Vagina (tissue), 2 donors: ENCODE measurements around the gene MMP27. TPM values are rescaled to one million over a fixed set of nuclear protein-coding genes. Genes with fewer than 3 reads are reported as not detected.
"Not testable (repeated sequence)": the region's sequence is repeated elsewhere in the genome, so short reads cannot be mapped to it uniquely, and the experiment has no call there.

Experiments
- DNase-seq, 2 donors: peaks; one replicate each; pipeline ENCODE4 v3.0.0-alpha.2; 2017; ENCODE audit errors: extremely low spot score in 2 of 2
- H3K27ac ChIP-seq: fragments of 200-600 bp; sonication (generic); one replicate; pipeline ENCODE4 v1.5.1; 2019
- H3K27me3 ChIP-seq: fragments of 200-600 bp; sonication (generic); one replicate; pipeline ENCODE4 v1.5.1; 2019
- H3K36me3 ChIP-seq, 2 donors: fragments of 200-600 bp; sonication (generic); one replicate each; pipeline ENCODE4 v1.5.1; 2017 to 2019
- H3K4me1 ChIP-seq: fragments of 200-600 bp; sonication (generic); one replicate; pipeline ENCODE4 v1.5.1; 2019
- H3K4me3 ChIP-seq, 2 donors: fragments of 200-600 bp; sonication (generic); 1 replicate in 1 of 2; 2 replicates in 1 of 2; pipeline ENCODE4 v1.5.1; 2016 to 2019
- H3K9me3 ChIP-seq: fragments of 200-600 bp; sonication (generic); one replicate; pipeline ENCODE4 v1.5.1; 2019
- POLR2A ChIP-seq, 2 donors: fragments of 450-650 bp; IDR thresholded peaks; one replicate each; pipeline ENCODE4 v1.6.1; 2017; ENCODE audit warnings: antibody characterized with exemption in 2 of 2, mild to moderate bottlenecking in 2 of 2, moderate library complexity in 2 of 2
- POLR2AphosphoS5 ChIP-seq, 2 donors: sonication (generic); formaldehyde crosslinking; IDR thresholded peaks; one replicate each; pipeline ENCODE4 v1.9.0; 2017; ENCODE audit warnings: antibody characterized with exemption in 2 of 2, mild to moderate bottlenecking in 2 of 2, low read depth in 1 of 2; ENCODE audit not compliant: insufficient read depth in 1 of 2
- intact Hi-C: fragments of 100-400 bp; cut with DNase I; formaldehyde crosslinking; loops from one replicate; pipeline ENCODE4 v1.15.1; 2023
- total RNA-seq: library from RNA; depleted of rRNA; stranded (reverse); fragments of >200 nt; gene quantifications from one replicate; pipeline ENCODE4 v1.2.3, GENCODE V29; 2016
- TF ChIP-seq, protein P1 (sequence below), 3 experiments: fragments of 450-650 bp in 2 of 3; fragments of 200-600 bp in 1 of 3; sonication (generic) in 1 of 3; IDR thresholded peaks; one replicate each; pipeline ENCODE4 v1.5.1; 2017 to 2019; ENCODE audit warnings: antibody characterized with exemption in 3 of 3, mild to moderate bottlenecking in 2 of 3, moderate library complexity in 2 of 3

Gene MMP27
- total RNA-seq, 1 donor from 2014 or later, result not detected

DNA sequence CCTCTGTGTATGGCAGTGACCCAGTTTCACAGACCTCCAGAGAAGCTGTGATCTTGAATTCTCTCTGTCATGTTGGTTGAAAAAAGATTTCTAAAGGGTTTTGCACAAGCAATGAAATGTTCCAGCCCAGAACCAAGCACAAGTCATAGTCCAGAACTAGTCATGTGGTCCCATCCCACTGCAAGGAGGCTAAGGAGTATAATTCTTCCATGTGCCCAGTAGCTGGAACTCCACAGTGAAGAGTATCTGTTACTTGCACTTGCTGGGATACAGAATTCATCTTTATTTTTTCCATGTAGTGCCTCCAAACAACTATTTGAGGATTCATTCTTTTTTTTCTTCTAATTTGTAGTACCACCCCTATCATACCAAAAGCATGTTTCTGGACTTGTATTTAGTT lies 29.1 kb upstream of the MMP27 start:
- no peaks in the 10 kb centered on the region for H3K4me1 ChIP-seq
- no peak for DNase-seq
- no peak for TF ChIP-seq POLR2A (IDR thresholded peaks at IDR 0.05)
- TF ChIP-seq, protein P1, sequence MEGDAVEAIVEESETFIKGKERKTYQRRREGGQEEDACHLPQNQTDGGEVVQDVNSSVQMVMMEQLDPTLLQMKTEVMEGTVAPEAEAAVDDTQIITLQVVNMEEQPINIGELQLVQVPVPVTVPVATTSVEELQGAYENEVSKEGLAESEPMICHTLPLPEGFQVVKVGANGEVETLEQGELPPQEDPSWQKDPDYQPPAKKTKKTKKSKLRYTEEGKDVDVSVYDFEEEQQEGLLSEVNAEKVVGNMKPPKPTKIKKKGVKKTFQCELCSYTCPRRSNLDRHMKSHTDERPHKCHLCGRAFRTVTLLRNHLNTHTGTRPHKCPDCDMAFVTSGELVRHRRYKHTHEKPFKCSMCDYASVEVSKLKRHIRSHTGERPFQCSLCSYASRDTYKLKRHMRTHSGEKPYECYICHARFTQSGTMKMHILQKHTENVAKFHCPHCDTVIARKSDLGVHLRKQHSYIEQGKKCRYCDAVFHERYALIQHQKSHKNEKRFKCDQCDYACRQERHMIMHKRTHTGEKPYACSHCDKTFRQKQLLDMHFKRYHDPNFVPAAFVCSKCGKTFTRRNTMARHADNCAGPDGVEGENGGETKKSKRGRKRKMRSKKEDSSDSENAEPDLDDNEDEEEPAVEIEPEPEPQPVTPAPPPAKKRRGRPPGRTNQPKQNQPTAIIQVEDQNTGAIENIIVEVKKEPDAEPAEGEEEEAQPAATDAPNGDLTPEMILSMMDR (IDR thresholded peaks at IDR 0.05), result no peak
- no peak for TF ChIP-seq POLR2AphosphoS5 (IDR thresholded peaks at IDR 0.05; ENCODE audit: insufficient read depth in 1 of 2, low read depth in 1 of 2)
- no peaks in the 10 kb centered on the region for H3K9me3 ChIP-seq
- H3K36me3 ChIP-seq, result no peaks in the 10 kb centered on the region
- no peak overlapping the region for H3K4me3 ChIP-seq
- H3K27ac ChIP-seq, result no peak overlapping the region
- intact Hi-C loops, result loop anchor here (5.0 kb wide), 1 partner anchor 332 kb away; no protein-coding TSS in a partner anchor
- H3K27me3 ChIP-seq, result no peaks in the 10 kb centered on the region

DNA sequence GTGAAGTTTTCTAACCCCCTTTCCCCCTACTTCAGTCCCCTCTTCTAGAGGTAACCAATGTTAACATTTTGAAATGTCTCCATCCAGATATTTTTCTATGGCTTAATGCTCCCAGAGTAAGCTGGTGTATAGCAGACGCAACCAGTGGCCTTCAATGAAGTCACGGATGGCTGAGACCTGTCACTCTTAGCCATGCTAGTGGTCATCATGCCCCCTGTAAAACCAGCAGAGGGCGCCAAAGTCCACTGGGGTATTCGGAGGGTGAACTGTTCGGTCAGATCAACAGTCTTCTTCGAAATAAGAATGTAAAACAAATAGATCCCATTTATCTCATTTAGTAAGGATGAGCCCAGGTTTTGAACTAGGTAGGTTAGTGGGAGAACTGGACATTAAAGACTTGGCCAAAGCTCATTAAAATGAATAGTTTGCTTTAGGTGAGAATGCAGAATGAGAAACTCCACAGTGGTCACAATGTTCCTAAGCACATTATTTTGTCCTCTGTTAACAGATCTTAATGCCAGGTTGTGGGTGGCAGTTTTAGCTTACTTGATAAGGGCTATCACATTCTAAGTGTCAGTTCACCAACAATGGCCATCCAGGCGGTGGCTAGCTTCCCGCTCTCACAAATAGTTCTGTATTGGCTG lies 27.8 kb upstream of the MMP27 start:
- no peaks in the 10 kb centered on the region for H3K4me1 ChIP-seq
- H3K27ac ChIP-seq, result no peak overlapping the region
- TF ChIP-seq POLR2AphosphoS5 (IDR thresholded peaks at IDR 0.05; ENCODE audit: insufficient read depth in 1 of 2, low read depth in 1 of 2), result no peak
- TF ChIP-seq, protein P1 (IDR thresholded peaks at IDR 0.05), result peak in 1 of 3 experiments; percentile 15
- TF ChIP-seq POLR2A (IDR thresholded peaks at IDR 0.05), result no peak
- no peak overlapping the region for H3K4me3 ChIP-seq
- DNase-seq, result no peak
- no peaks in the 10 kb centered on the region for H3K27me3 ChIP-seq
- H3K9me3 ChIP-seq, result no peaks in the 10 kb centered on the region
- no peaks in the 10 kb centered on the region for H3K36me3 ChIP-seq
- intact Hi-C loops, result no loop called here

DNA sequence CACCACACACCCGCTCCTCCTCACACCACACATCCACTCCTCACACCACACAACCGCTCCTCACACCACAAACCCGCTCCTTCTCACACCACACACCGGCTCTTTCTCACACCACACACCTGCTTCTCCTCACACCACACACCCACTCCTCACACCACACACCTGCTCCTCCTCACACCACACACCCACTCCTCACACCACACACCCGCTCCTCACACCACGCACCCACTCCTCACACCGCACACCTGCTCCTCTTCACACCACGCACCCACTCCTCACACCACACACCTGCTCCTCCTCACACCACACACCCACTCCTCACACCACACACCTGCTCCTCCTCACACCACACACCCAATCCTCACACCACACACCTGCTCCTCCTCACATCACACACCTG lies 25.4 kb upstream of the MMP27 start:
- intact Hi-C loops, H3K36me3 ChIP-seq, H3K27ac ChIP-seq: not testable (repeated sequence)

DNA sequence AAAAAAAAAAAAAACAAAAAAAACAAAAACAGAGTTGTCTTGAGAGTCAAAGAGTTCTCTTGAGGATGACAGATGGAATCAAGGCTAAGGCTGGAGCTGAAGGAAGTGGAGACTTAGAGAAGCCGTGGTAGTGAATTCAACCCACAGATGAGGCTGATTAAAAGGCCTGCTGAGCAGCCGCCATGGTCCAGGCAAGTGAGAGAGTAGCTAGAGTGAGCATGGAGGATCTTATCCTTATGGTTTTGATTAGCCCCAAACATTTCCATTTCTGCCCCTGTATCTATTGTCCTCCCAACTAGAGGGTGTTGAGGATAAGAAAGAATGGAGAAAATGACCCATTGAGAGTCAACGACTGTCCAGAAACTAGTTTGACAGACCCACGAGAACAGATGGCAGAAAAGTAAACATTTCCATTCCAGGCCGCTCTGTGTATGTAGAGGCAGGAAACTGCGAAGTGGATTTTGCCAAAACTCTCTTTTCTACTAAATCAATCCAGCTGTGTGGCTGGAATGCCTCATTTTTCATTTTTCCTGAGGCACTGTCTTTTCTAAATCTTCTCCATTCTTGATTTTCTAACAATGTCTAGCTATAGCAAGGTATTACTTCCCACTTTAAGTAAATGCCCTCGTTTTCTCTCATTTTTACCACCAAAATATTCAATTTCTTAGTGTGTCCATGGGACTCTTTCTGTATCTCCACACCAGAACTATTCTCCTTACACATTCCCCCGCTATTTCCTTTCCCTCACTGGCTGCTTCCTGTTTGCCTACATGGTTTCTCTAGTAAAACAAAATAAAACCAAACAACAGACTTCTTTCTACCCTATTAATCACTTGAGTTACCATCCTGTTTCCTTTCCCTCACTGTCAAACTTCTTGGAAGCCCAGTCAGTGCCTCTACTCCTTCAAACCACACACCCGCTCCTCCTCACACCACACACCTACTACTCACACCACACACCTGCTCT lies 24.6 kb upstream of the MMP27 start:
- no peak overlapping the region for H3K27ac ChIP-seq
- H3K36me3 ChIP-seq, result no peaks in the 10 kb centered on the region
- intact Hi-C loops, result no loop called here
- TF ChIP-seq, protein P1 (IDR thresholded peaks at IDR 0.05), result no peak
- TF ChIP-seq POLR2AphosphoS5 (IDR thresholded peaks at IDR 0.05; ENCODE audit: insufficient read depth in 1 of 2, low read depth in 1 of 2), result no peak
- no peak for TF ChIP-seq POLR2A (IDR thresholded peaks at IDR 0.05)
- no peaks in the 10 kb centered on the region for H3K4me1 ChIP-seq
- H3K4me3 ChIP-seq, result no peak overlapping the region
- no peaks in the 10 kb centered on the region for H3K27me3 ChIP-seq
- no peaks in the 10 kb centered on the region for H3K9me3 ChIP-seq
- DNase-seq, result no peak

More for the DNA sequence above, 25.4 kb upstream of the MMP27 start:
- DNase-seq, H3K4me3 ChIP-seq, H3K27me3 ChIP-seq, H3K9me3 ChIP-seq, H3K4me1 ChIP-seq: not testable (repeated sequence)

DNA sequence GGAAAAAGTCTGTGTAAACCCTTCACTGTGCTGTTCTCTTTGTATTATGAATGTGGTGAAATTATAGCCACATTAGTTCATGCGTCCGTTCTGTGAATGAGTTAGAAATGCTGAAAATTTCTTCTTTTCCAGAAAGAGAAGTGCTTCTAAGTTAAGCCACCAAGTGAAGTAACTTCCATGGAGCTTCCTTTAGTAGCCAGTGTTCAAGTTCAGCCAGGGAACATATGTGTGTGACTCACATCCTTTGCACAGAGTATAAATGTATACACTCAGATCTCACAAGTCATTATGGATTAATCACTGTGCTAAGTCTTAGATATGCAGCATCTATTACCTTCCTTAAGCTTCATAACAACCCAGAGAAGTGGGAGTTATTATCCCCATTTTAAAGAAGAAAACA lies 22.3 kb upstream of the MMP27 start:
- DNase-seq, result no peak
- no peak overlapping the region for H3K4me3 ChIP-seq
- no peak overlapping the region for H3K27ac ChIP-seq
- TF ChIP-seq POLR2A (IDR thresholded peaks at IDR 0.05), result no peak
- TF ChIP-seq POLR2AphosphoS5 (IDR thresholded peaks at IDR 0.05; ENCODE audit: insufficient read depth in 1 of 2, low read depth in 1 of 2), result no peak
- TF ChIP-seq, protein P1 (IDR thresholded peaks at IDR 0.05), result no peak
- no peaks in the 10 kb centered on the region for H3K9me3 ChIP-seq
- no peaks in the 10 kb centered on the region for H3K36me3 ChIP-seq
- H3K4me1 ChIP-seq, result no peaks in the 10 kb centered on the region
- H3K27me3 ChIP-seq, result no peaks in the 10 kb centered on the region
- intact Hi-C loops, result no loop called here
